Transverse colon (tissue), 4 donors: Measurements from ENCODE around the gene STRN3. TPM values are rescaled to one million over a fixed set of nuclear protein-coding genes. Genes with fewer than 3 reads are reported as not detected.

Experiments
- DNase-seq: peaks from one replicate; pipeline ENCODE4 v3.0.0-alpha.2; 2019
- H3K27ac ChIP-seq, 4 donors: fragments of 200-600 bp; sonication (generic); 2 replicates each; pipeline ENCODE4 v1.5.1; 2016 to 2018; ENCODE audit warnings: inconsistent platforms in 4 of 4
- H3K27me3 ChIP-seq: fragments of 200-600 bp; sonication (generic); 2 replicates; pipeline ENCODE4 v1.5.1; 2017; ENCODE audit warnings: inconsistent platforms
- H3K36me3 ChIP-seq, 4 donors: fragments of 200-600 bp; sonication (generic); 2 replicates each; pipeline ENCODE4 v1.5.1; 2017 to 2019; ENCODE audit warnings: inconsistent platforms in 4 of 4
- H3K4me1 ChIP-seq, 4 donors: fragments of 200-600 bp; sonication (generic); 2 replicates each; pipeline ENCODE4 v1.5.1; 2017 to 2020; ENCODE audit warnings: inconsistent platforms in 4 of 4
- H3K4me3 ChIP-seq, 4 donors: fragments of 200-600 bp; sonication (generic); 1 replicate in 1 of 4; 2 replicates in 3 of 4; pipeline versions ENCODE4 v1.5.1 to v1.6.1; 2017 to 2019; ENCODE audit warnings: inconsistent platforms in 4 of 4
- H3K9me3 ChIP-seq, 2 donors: fragments of 200-600 bp; sonication (generic); 2 replicates each; pipeline ENCODE4 v1.5.1; 2017 to 2019; ENCODE audit warnings: inconsistent platforms in 2 of 2
- EP300 ChIP-seq: sonication (generic); formaldehyde crosslinking; IDR thresholded peaks from one replicate; pipeline ENCODE4 v1.6.1; 2017; ENCODE audit warnings: antibody characterized with exemption, low read depth
- POLR2A ChIP-seq: fragments of 450-650 bp; IDR thresholded peaks from one replicate; pipeline ENCODE4 v1.6.1; 2016; ENCODE audit warnings: antibody characterized with exemption, mild to moderate bottlenecking, moderate library complexity
- POLR2AphosphoS5 ChIP-seq, 3 donors: sonication (generic); formaldehyde crosslinking; IDR thresholded peaks; one replicate each; pipeline ENCODE4 v1.6.1; 2016; ENCODE audit warnings: antibody characterized with exemption in 3 of 3
- WGBS, 2 donors: methylation state at CpG; one replicate each; pipeline ENCODE4 v1.1.5; 2018; ENCODE audit warnings: low coverage in 1 of 2; 5-methylcytosine and 5-hydroxymethylcytosine counted together
- in situ Hi-C, 4 donors: fragments of 200-750 bp; cut with MboI; loops; one replicate each; pipeline versions ENCODE4 v1.15.0 to v1.15.1; 2017; ENCODE audit warnings: low sequenced_read_pairs in 3 of 4, low pct_ligation_motif_present in 1 of 4, low pct_unique_long_range_greater_than_20kb in 1 of 4
- intact Hi-C: fragments of 100-400 bp; cut with DNase I; formaldehyde crosslinking; loops from one replicate; pipeline ENCODE4 v1.15.1; 2023; ENCODE audit warnings: low total_unique reads
- small RNA-seq, 4 donors: library from RNA; depleted of rRNA; stranded (forward); fragments of <200 nt; gene quantifications; one replicate each; pipeline ENCODE3, GENCODE V24; 2016
- total RNA-seq, 4 donors: library from RNA; depleted of rRNA; stranded (reverse); fragments of >200 nt; gene quantifications; one replicate each; pipeline ENCODE4 v1.1.0, GENCODE V29; 2016
- TF ChIP-seq, protein P1 (sequence below), 5 experiments: fragments of 200-600 bp in 3 of 5; fragments of 450-650 bp in 2 of 5; sonication (generic) in 3 of 5; IDR thresholded peaks; 1 replicate in 2 of 5; 2 replicates in 3 of 5; pipeline ENCODE4 v1.5.1; 2016 to 2017; ENCODE audit warnings: antibody characterized with exemption in 5 of 5, inconsistent platforms in 3 of 5, mild to moderate bottlenecking in 2 of 5, moderate library complexity in 1 of 5

The STRN3 gene
- total RNA-seq, 4 donors from 2014 or later: 42.3 to 57.5 (median 51.5) TPM

DNA sequence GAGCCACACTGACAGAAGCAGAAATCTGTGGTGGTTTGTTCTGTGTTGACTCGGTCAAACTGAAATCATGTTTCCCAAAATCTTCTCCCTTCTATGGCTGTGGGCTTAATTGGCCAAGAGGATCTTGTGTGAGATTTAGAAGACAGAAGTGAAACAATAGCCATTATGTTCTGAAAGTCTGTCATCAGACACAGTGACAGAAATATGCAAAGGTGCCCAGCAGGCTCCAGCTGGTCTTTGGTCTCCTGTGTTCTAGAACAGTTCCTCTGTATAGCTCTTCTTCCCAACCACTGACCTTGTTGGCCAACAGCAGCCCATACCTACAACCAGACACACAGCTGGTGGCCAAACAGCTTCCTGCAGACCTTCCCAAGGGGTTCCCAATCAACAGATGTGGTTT is 176.8 kb downstream of the STRN3 start:
- intact Hi-C loops: no loop called here
- Histone ChIP-seq H3K27ac (no peak overlapping the region), H3K4me1 (no peaks in the 10 kb centered on the region), H3K4me3 (no peak overlapping the region), H3K9me3 (no peaks in the 10 kb centered on the region), H3K27me3 (no peaks in the 10 kb centered on the region), H3K36me3 (no peaks in the 10 kb centered on the region)
- in situ Hi-C loops: no loop called here
- 89 to 100% methylated on average over 1 of the region's 1 CpG for WGBS, 2 donors
- TF ChIP-seq, protein P1, sequence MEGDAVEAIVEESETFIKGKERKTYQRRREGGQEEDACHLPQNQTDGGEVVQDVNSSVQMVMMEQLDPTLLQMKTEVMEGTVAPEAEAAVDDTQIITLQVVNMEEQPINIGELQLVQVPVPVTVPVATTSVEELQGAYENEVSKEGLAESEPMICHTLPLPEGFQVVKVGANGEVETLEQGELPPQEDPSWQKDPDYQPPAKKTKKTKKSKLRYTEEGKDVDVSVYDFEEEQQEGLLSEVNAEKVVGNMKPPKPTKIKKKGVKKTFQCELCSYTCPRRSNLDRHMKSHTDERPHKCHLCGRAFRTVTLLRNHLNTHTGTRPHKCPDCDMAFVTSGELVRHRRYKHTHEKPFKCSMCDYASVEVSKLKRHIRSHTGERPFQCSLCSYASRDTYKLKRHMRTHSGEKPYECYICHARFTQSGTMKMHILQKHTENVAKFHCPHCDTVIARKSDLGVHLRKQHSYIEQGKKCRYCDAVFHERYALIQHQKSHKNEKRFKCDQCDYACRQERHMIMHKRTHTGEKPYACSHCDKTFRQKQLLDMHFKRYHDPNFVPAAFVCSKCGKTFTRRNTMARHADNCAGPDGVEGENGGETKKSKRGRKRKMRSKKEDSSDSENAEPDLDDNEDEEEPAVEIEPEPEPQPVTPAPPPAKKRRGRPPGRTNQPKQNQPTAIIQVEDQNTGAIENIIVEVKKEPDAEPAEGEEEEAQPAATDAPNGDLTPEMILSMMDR (IDR thresholded peaks at IDR 0.05): no peak
- TF ChIP-seq POLR2A: no peak
- TF ChIP-seq EP300: no peak
- no peak for TF ChIP-seq POLR2AphosphoS5 (IDR thresholded peaks at IDR 0.05)
- peak; percentile 17 for DNase-seq

DNA sequence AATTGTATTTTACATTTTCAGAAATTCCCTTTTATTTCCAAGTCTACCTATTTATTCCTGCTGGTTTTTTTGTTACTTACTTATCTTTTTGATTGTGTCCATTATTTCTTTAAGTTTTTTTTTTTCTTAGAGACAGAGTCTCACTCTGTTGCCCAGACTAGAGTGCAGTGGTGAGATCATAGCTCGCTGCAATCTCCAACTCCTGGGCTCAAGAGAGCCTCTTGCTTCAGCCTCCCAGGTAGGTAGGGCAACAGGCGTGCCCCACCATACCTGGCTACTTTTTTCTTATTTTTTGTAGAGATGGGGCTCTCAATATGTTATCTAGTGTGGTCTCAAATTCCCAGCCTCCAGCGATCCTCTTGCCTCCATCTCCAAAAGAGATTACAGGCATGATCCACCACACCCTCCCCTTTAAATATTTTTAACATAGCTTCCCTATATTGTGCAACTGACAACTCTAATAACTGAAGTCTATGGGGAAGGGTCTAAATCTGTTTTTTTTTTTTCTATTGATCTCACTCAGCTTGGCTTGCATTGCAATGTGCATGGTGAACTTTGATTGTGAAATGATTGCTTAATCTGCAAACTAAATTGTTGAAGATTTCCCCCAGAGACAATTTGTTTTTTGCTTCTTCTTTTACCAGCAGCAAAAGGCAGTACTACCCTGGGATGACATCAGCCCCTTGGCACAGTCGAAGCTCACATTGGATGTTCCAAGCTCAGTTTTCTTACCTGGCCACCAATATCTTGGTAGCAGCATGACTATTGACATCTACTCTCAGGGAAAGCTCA is 177.5 kb downstream of the STRN3 start:
- Histone ChIP-seq H3K4me1 (no peaks in the 10 kb centered on the region), H3K27ac (no peak overlapping the region), H3K9me3 (no peaks in the 10 kb centered on the region), H3K4me3 (no peak overlapping the region), H3K36me3 (no peaks in the 10 kb centered on the region), H3K27me3 (no peaks in the 10 kb centered on the region)
- 85 to 89% methylated on average over 4 of the region's 4 CpGs for WGBS, 2 donors
- TF ChIP-seq POLR2A (no peak), POLR2AphosphoS5 (IDR thresholded peaks at IDR 0.05) (no peak), EP300 (no peak)
- TF ChIP-seq, protein P1 (IDR thresholded peaks at IDR 0.05): no peak
- DNase-seq: no peak
- in situ Hi-C loops (no loop called here), intact Hi-C loops (no loop called here)

Small RNAs within 50 kb of the gene (small RNA-seq; reads per million reads assigned to genes)
- 0 reads per million in 4 donors for gene HIGD1AP17
- gene MIR624: 0 reads per million in 4 donors

Other genes with a start within 250 kb of the STRN3 start
- gene COCH, start 151.8 kb downstream of the STRN3 start, total RNA-seq: 1 to 10 TPM in 3 of 4 donors, under 1 TPM in 1; 0.60 to 3.1 (median 1.8) TPM
- gene AP4S1, start 730 bp downstream of the STRN3 start, total RNA-seq: 1 to 10 TPM in 3 of 4 donors, under 1 TPM in 1; 0.60 to 9.8 (median 4.6) TPM
- 100 to 1,000 TPM; 111 to 237 (median 154) TPM for gene HECTD1, start 181.4 kb upstream of the STRN3 start, total RNA-seq